Subcutaneous abdominal adipose tissue (tissue), 5 donors: ENCODE results near the gene MSI2.

ENCODE experiments used
- H3K27ac ChIP-seq: one replicate; pipeline ENCODE4 v1.7.0; 2013; ENCODE audit warnings: low read depth, mild to moderate bottlenecking, inconsistent platforms, low read length, moderate library complexity
- H3K27me3 ChIP-seq, 5 donors: one replicate each; pipeline ENCODE4 v1.7.0; 2013; ENCODE audit warnings: low read length in 5 of 5, inconsistent platforms in 1 of 5; ENCODE audit not compliant: control insufficient read depth in 5 of 5, insufficient read depth in 4 of 5
- H3K36me3 ChIP-seq, 5 donors: one replicate each; pipeline ENCODE4 v1.7.0; 2013; ENCODE audit warnings: low read length in 5 of 5; ENCODE audit not compliant: control insufficient read depth in 5 of 5, insufficient read depth in 5 of 5
- H3K4me1 ChIP-seq, 5 donors: one replicate each; pipeline ENCODE4 v1.7.0; 2013; ENCODE audit warnings: low read length in 5 of 5, mild to moderate bottlenecking in 3 of 5, moderate library complexity in 1 of 5; ENCODE audit not compliant: control insufficient read depth in 5 of 5, insufficient read depth in 5 of 5
- H3K4me3 ChIP-seq, 5 donors: one replicate each; pipeline ENCODE4 v1.7.0; 2013; ENCODE audit warnings: low read length in 5 of 5, low read depth in 1 of 5
- H3K9ac ChIP-seq, 5 donors: one replicate each; pipeline ENCODE4 v1.7.0; 2013; ENCODE audit warnings: low read length in 5 of 5, mild to moderate bottlenecking in 4 of 5, moderate library complexity in 3 of 5
- H3K9me3 ChIP-seq, 5 donors: one replicate each; pipeline ENCODE4 v1.7.0; 2013; ENCODE audit warnings: low read length in 5 of 5; ENCODE audit not compliant: control insufficient read depth in 5 of 5
- donor health status: healthy.
- donor health status: healthy.
- donor health status: healthy.
- donor health status: healthy.
- donor health status: healthy.

The MSI2 gene

DNA sequence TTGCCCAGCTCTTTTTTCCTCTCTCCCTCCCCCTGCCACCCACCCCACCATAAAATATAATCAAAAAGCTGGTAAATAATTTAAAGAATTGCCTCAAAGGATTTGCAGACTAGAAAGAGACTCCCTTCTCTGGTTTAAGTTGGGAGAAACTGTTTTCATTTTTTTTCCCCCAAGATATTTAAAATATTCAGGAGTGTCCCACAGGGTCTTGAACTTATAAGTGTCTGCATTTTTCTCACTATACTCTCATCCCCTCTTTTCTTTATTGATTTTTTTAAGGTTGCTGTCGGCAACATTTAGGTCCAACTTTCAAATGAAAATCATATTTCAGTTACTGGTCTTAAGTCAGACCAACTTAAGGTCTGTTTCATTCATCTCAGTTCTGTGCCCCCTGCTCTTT is 210.2 kb downstream of the MSI2 start:
- Histone ChIP-seq H3K27ac (no peak overlapping the region), H3K4me3 (no peak overlapping the region), H3K9me3 (no peaks in the 10 kb centered on the region), H3K27me3 (no peaks in the 10 kb centered on the region), H3K36me3 (no peaks in the 10 kb centered on the region), H3K4me1 (peaks cover 0 to 8% (median 7%) of the 10 kb centered on the region in 5 donors), H3K9ac (no peak overlapping the region)

GRCh38 chr17:57467226-57467625 is 210.9 kb downstream of the MSI2 start:
- no peak overlapping the region for H3K27ac ChIP-seq
- H3K4me3 ChIP-seq: no peak overlapping the region
- H3K9ac ChIP-seq: no peak overlapping the region
- no peaks in the 10 kb centered on the region for H3K9me3 ChIP-seq
- H3K27me3 ChIP-seq: no peaks in the 10 kb centered on the region
- H3K4me1 ChIP-seq: peaks cover 0 to 10% (median 8%) of the 10 kb centered on the region in 5 donors
- H3K36me3 ChIP-seq: no peaks in the 10 kb centered on the region

- no peaks in the 10 kb centered on the region for H3K36me3 ChIP-seq
- no peaks in the 10 kb centered on the region for H3K27me3 ChIP-seq
- no peak overlapping the region for H3K4me3 ChIP-seq
- no peak overlapping the region for H3K27ac ChIP-seq
- H3K9me3 ChIP-seq: no peaks in the 10 kb centered on the region
- no peak overlapping the region for H3K9ac ChIP-seq
- peaks cover 0 to 15% (median 9%) of the 10 kb centered on the region in 5 donors for H3K4me1 ChIP-seq
Measured at GRCh38 chr17:57467801-57468200, 211.5 kb downstream of the MSI2 start.

DNA sequence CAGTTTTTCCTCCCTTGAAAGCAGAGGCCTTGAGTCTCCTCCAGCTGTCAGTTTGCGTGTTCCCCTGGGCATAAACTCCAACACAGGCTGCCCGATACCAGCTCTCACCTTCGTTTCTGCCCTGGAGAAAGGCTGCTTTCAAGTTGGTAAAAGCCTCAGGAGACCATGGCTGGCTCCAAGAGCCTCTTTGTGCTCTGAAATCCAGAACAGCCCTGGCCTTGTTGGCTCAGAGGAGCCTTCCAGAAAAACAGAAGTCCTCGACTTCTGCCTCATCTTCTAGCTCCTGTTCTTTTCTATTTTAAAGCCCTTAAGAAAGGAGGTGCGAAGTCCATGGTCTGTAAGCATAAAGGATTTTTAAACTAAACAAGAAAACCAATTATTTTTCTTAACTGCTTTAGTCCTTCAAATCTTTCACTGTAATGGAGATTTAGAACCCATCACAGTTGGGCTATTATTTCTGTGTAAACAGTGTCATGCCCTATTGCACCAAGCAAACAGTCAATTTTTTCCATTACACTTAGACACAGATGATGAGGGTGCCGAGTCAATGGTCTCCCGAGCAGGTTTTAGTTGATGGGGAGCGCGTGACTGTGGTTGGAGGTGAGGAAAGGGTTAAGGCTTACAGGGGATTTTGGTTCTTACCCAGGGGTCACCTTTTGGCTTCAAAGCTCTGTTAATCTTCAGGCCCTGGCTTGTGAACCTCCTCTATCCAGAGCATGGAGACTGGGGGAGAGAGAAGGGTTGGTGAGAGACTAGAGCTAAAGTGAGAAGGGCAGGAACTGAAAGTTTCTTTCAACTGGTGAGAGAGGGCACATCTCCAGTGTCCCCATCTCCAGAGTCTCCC is 212.8 kb downstream of the MSI2 start:
- H3K9ac ChIP-seq: no peak overlapping the region
- peaks cover 3 to 27% (median 22%) of the 10 kb centered on the region in 5 donors for H3K4me1 ChIP-seq
- H3K27ac ChIP-seq: no peak overlapping the region
- no peaks in the 10 kb centered on the region for H3K36me3 ChIP-seq
- H3K4me3 ChIP-seq: no peak overlapping the region
- no peaks in the 10 kb centered on the region for H3K27me3 ChIP-seq
- no peaks in the 10 kb centered on the region for H3K9me3 ChIP-seq

DNA sequence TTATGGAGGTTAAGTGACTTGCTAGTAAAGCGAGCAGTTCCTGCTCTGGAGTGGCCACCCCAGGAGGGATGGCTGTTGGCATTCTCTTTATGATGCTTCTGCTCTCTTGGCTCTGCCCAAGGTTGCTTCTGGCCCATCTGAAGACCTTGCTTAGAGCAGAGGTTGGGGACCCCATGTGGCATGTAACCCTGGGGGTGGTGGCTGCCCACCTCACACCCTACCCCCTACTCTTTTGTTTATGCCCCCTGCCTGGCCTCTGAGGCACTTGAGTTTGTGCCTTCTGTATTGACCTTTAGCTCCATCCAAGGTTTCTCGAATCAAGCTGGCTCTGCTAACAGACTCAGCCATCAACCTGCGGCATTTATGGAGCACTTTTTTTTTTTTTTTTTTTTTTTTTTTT is 214.6 kb downstream of the MSI2 start:
- H3K4me1 ChIP-seq: peaks cover 3 to 24% (median 17%) of the 10 kb centered on the region in 5 donors
- H3K36me3 ChIP-seq: no peaks in the 10 kb centered on the region
- no peaks in the 10 kb centered on the region for H3K27me3 ChIP-seq

DNA sequence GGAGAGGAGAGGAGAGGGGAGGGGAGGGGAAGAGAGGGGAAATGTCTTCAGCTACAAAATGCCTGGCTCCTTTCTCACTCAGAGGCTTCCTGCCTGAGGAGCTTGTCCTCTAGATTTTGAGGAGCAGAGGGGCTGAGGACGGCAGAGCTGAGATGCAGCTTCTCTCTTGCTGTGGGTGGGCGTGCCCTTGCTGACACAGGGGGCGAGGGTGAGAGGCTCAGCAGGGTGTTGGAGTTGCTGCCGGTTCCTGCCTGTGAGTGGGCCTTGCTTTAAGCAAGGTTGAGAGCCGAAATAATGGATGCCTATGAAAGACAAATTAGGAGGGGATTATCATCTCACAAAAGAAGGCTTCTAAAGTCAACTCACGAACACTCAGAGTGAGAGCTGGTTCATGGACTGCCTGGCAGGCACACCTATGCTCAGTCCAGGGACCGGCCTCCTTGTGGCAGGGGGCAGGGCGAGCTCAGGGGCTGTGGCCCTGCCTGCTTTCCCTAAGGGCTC is 215.6 kb downstream of the MSI2 start:
- Histone ChIP-seq H3K4me3 (no peak overlapping the region), H3K27ac (no peak overlapping the region), H3K36me3 (no peaks in the 10 kb centered on the region), H3K4me1 (peaks cover 3 to 23% (median 15%) of the 10 kb centered on the region in 5 donors), H3K27me3 (no peaks in the 10 kb centered on the region), H3K9me3 (no peaks in the 10 kb centered on the region), H3K9ac (no peak overlapping the region)

More for the DNA sequence above, 214.6 kb downstream of the MSI2 start:
- no peak overlapping the region for H3K27ac ChIP-seq
- H3K9me3 ChIP-seq: no peaks in the 10 kb centered on the region
- H3K4me3 ChIP-seq: no peak overlapping the region
- H3K9ac ChIP-seq: no peak overlapping the region

- no peaks in the 10 kb centered on the region for H3K36me3 ChIP-seq
- H3K27ac ChIP-seq: no peak overlapping the region
- H3K9me3 ChIP-seq: no peaks in the 10 kb centered on the region
- H3K27me3 ChIP-seq: no peaks in the 10 kb centered on the region
- H3K4me3 ChIP-seq: no peak overlapping the region
- peaks cover 3 to 31% (median 15%) of the 10 kb centered on the region in 5 donors for H3K4me1 ChIP-seq
- H3K9ac ChIP-seq: no peak overlapping the region
Measured at GRCh38 chr17:57475796-57476195, 219.5 kb downstream of the MSI2 start.

GRCh38 chr17:57477522-57478362 is 221.4 kb downstream of the MSI2 start:
- Histone ChIP-seq H3K9ac (no peak overlapping the region), H3K36me3 (no peaks in the 10 kb centered on the region), H3K9me3 (no peaks in the 10 kb centered on the region), H3K4me1 (peaks cover 3 to 22% (median 13%) of the 10 kb centered on the region in 5 donors), H3K27me3 (no peaks in the 10 kb centered on the region), H3K4me3 (no peak overlapping the region), H3K27ac (no peak overlapping the region)

DNA sequence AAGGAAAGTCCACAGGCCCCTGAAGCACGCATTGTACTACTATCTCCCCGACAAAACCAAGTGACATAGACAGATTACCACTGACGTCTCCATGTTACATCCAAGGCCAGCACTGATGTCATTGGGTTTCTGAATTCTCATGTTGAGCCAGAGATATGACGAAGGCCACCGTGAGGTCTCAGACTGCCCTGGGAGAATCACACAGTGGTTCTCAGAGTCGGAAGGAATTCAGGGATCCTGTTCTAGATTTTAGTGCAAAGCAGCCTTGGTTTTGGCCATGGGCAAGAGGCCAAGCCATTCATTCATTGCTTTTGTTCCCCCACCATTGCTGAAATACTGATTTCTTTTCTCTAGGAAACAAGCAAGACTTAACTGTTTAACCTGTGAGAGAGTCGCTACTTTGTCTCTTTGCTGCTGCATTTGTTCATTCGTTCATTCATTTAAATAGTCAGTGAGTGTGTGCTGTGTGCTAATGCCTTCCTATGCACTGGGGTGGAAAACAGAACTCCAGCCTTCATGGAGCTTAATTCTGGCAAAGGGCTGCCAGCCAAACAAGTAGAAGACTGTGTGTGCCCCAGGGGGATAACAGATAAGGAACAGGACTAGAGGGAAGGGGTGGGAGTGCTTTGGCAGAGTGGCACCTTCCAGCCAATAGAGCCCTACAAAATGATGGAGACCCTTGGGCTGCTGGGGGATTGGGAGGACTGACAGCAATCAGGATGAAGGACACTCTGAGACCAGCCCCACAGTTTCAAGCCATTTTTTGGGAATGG is 222.3 kb downstream of the MSI2 start:
- Histone ChIP-seq H3K27ac (no peak overlapping the region), H3K4me3 (no peak overlapping the region), H3K27me3 (no peaks in the 10 kb centered on the region), H3K9me3 (no peaks in the 10 kb centered on the region), H3K36me3 (no peaks in the 10 kb centered on the region), H3K4me1 (peaks cover 0 to 15% (median 6%) of the 10 kb centered on the region in 5 donors), H3K9ac (no peak overlapping the region)
